T-helper 1 cell (primary cell): ENCODE results near the gene PRICKLE2.

Experiments
- DNase-seq, 5 donors: peaks; one replicate each; pipeline ENCODE4 v3.0.0-alpha.2; 2012 to 2020

PRICKLE2 gene

GRCh38 chr3:64130436-64130835 is 94.8 kb downstream of the PRICKLE2 start:
- DNase-seq, result no peak

- DNase-seq, result no peak
Measured at GRCh38 chr3:64129581-64129980, 95.7 kb downstream of the PRICKLE2 start.

GRCh38 chr3:64129106-64129505 is 96.2 kb downstream of the PRICKLE2 start:
- no peak for DNase-seq

- no peak for DNase-seq
Measured at GRCh38 chr3:64125561-64125960, 99.7 kb downstream of the PRICKLE2 start.

GRCh38 chr3:64123931-64124330 is 101.3 kb downstream of the PRICKLE2 start:
- DNase-seq, result no peak

- no peak for DNase-seq
Measured at GRCh38 chr3:64122476-64122875, 102.8 kb downstream of the PRICKLE2 start.

- no peak for DNase-seq
Measured at GRCh38 chr3:64121750-64122311, 103.4 kb downstream of the PRICKLE2 start.

GRCh38 chr3:64120876-64121275 is 104.4 kb downstream of the PRICKLE2 start:
- no peak for DNase-seq

- DNase-seq, result no peak
Measured at GRCh38 chr3:64117483-64117882, 107.8 kb downstream of the PRICKLE2 start.

- no peak for DNase-seq
Measured at GRCh38 chr3:64114651-64115050, 110.6 kb downstream of the PRICKLE2 start.

- DNase-seq, result no peak
Measured at GRCh38 chr3:64111872-64112271, 113.4 kb downstream of the PRICKLE2 start.

- no peak for DNase-seq
Measured at GRCh38 chr3:64111083-64111482, 114.2 kb downstream of the PRICKLE2 start.

GRCh38 chr3:64110071-64110470 is 115.2 kb downstream of the PRICKLE2 start:
- DNase-seq, result no peak

GRCh38 chr3:64109438-64109837 is 115.8 kb downstream of the PRICKLE2 start:
- no peak for DNase-seq

GRCh38 chr3:64108784-64109317 is 116.4 kb downstream of the PRICKLE2 start:
- no peak for DNase-seq

- no peak for DNase-seq
Measured at GRCh38 chr3:64108231-64108630, 117.0 kb downstream of the PRICKLE2 start.

- DNase-seq, result no peak
Measured at GRCh38 chr3:64107190-64107589, 118.1 kb downstream of the PRICKLE2 start.

- no peak for DNase-seq
Measured at GRCh38 chr3:64105816-64106215, 119.5 kb downstream of the PRICKLE2 start.

- DNase-seq, result no peak
Measured at GRCh38 chr3:64104691-64105111, 120.6 kb downstream of the PRICKLE2 start.

GRCh38 chr3:64104006-64104405 is 121.3 kb downstream of the PRICKLE2 start:
- DNase-seq, result no peak

GRCh38 chr3:64103131-64103530 is 122.1 kb downstream of the PRICKLE2 start:
- no peak for DNase-seq

GRCh38 chr3:64102147-64102546 is 123.1 kb downstream of the PRICKLE2 start:
- no peak for DNase-seq

GRCh38 chr3:64099316-64099715 is 126.0 kb downstream of the PRICKLE2 start:
- no peak for DNase-seq

GRCh38 chr3:64098670-64099069 is 126.6 kb downstream of the PRICKLE2 start:
- DNase-seq, result no peak

- no peak for DNase-seq
Measured at GRCh38 chr3:64097920-64098319, 127.3 kb downstream of the PRICKLE2 start.
